IPS-18c (cell line): Measurements from ENCODE around the gene BDKRB2.

Experiments used
- H3K4me3 ChIP-seq: 2 replicates; pipeline ENCODE4 v1.7.0; 2013; ENCODE audit warnings: low read depth, mild to moderate bottlenecking, low read length, moderate library complexity; ENCODE audit not compliant: insufficient read depth
- H3K9me3 ChIP-seq: one replicate; pipeline ENCODE4 v1.6.1; 2013; ENCODE audit warnings: mild to moderate bottlenecking, low read length, moderate library complexity; ENCODE audit not compliant: control insufficient read depth, insufficient read depth

BDKRB2 gene

DNA sequence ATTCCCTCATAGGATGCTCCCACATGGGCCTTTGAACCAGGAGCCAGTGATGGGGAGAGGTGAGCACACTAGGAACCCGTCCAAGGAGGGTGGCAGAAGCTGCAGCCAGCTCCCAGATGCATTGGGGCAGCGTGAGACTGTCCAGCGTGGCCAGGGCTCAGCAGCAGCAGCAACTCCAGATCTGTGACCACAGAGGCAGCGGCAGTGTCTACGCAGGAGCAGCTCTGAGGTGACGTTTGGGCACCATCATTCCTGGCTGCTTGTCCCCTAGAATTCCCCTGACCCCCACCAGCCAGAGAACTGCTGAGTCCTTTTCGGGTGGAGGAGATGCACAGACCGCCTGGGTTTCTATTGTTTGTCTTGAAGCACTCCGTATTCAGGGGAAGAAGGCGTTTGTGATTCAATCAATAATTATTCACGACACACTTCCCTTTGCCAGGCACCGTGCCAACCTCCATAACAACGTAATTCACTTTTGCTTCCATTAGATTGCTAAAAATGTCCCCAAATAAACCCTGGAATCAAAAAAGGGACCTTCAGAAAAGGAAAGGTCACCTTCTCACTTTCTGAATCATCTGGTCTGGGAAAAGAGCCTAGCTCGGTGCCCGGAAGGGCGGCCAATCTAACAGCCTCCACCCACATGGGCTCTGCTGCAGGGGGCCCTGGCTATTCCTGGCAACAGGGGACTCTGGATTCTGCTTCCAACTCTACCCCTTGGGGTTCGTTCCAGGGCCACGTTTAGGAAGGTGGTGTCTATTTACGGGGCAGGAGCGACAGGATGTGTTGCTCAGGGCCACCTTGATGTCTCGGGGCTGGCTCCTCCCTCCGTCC, 11.4 kb upstream of the BDKRB2 start:
- H3K4me3 ChIP-seq, result no peak overlapping the region

DNA sequence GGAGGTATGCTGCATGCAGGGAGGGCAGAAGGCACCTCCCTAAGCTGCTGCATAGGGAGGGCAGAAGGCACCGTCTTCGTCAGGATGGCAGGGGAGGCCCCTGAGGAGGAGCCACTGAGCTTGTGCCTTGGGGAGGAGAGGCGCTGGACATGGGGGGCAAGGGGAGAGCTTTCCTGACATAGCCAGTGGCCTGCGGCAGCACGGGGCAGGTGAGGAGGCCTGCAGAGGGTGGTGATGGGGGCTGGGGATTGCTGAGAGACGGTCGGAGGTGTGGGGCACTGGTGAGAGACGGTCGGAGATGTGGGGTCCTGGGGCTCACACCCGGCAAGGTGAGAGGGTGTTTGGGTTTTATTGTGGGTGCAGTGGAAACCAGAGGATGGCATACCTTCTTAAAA, 10.4 kb upstream of the BDKRB2 start:
- Histone ChIP-seq H3K4me3 (no peak overlapping the region), H3K9me3 (peaks cover 3% of the 10 kb centered on the region)

More for the DNA sequence above, 11.4 kb upstream of the BDKRB2 start:
- peaks cover 3% of the 10 kb centered on the region for H3K9me3 ChIP-seq

DNA sequence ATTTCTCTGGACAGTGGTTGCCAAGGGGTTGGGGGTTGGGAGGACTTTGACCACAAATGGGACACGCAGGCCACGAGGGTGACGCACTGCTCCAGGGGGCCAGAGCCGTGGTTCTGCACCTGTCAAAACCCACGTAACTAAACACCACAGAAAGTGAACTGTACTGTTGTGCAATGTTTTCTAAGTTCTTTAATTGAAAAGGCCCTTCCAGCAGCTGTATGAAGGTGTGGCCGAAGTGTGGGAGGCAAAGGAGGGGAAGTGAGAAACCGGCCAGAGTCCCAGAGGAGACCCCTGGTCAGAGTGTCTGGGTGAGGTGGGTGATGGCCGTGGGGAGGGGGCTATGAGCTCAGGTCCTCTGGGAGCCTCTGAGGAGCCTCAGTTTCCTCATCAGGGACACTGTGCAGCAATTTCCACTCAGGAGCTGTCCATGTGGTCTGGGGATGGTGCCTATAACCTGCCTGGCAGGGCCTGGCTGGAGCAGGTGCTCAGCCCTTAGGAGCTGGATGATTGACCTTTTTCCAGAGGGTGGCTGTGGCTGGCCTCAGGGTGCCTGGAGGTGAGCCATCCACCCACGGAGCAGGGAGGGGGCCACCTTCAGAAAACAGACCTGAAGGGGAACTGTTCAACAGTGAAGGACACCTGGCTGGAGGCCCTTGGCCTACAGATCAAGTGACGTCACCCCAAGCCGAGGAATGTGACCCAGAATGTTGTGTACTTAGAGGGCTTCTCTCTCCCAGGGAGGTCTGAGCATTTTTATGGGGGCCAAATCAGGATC, 9.8 kb upstream of the BDKRB2 start:
- Histone ChIP-seq H3K4me3 (no peak overlapping the region), H3K9me3 (peaks cover 3% of the 10 kb centered on the region)

DNA sequence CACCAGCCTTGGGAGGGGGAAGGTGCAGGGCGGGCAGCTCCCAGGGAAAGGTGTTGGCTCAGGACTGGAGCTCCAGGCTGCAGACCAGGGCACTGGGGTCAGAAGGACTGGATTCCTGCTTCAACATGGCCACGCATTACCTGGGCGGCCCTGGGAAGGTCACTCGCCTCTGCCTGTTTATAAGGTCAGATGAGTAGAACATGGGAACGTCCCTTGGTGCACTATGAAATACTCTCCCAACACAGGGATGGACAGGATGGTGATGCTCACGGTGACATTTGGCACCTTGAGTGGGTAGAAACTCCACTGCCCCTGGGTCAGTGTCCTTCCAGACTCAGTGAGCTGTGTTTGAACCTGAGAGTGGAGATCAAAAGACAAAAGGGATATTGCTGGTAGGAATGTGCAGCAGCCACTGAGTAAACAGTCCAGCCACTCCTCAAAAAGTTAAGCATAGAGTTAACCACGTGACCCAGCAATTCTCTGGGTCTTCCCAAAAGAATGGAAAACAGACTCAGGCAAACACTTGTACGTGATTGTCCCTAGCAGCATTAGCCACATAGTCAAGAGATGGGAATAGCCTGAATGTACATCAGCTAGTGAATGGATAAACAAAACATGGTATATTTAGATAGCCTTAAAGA, 9.1 kb upstream of the BDKRB2 start:
- Histone ChIP-seq H3K9me3 (peaks cover 3% of the 10 kb centered on the region), H3K4me3 (no peak overlapping the region)

DNA sequence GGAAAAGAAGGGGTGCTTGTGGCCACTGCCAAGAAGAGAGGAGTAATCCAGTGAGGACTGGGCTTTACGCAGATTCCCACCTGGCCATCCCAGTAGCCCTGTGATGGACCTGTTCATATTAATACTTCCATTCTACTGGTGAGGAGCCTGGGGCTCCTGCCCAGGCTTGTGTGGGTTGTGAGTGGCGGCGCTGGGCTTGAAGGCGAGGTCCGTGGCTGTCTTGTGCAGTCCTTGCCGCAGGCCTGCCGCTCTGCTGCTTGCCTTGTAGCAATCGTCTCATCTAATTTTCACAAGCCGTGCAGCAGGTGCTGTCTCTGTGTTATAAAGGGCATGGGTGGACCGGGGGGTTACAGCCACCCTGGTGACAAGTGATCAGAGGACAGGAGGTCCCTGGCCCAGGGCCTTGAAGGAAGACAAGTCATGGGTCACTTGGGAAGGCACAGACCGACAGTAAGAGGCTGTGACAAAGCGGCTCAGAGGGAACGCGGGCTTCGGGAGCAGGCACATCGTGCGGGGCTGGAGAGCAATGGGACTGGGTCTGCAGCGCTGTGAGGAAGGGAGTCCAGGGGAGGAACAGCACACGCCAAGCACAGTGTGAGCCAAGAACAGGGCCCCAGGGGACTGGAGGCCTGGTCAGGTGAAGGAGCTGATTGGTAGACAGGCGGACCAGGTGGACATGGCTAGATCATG, 7.3 kb upstream of the BDKRB2 start:
- no peak overlapping the region for H3K4me3 ChIP-seq
- peaks cover 3% of the 10 kb centered on the region for H3K9me3 ChIP-seq

DNA sequence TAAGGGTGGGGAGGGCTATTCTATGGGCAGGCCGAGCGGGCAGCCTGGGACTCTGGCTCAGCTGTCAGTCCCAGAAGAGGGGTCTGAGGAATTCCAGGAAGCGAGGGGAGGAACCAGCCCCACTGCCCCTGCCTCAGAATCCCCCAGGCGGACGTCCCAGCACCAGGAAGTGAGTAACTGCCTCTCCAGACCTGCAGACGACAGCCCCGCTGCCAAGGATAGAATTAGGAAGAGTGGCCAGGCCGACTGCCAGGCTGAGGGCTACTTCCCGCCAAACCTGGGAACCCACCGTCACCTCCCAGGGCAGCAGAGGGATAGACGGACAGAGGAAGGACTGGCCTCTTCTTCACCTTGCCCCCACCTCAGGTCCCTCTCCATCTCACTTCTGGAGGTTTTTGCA, 6.7 kb upstream of the BDKRB2 start:
- H3K4me3 ChIP-seq, result no peak overlapping the region
- H3K9me3 ChIP-seq, result peaks cover 3% of the 10 kb centered on the region

DNA sequence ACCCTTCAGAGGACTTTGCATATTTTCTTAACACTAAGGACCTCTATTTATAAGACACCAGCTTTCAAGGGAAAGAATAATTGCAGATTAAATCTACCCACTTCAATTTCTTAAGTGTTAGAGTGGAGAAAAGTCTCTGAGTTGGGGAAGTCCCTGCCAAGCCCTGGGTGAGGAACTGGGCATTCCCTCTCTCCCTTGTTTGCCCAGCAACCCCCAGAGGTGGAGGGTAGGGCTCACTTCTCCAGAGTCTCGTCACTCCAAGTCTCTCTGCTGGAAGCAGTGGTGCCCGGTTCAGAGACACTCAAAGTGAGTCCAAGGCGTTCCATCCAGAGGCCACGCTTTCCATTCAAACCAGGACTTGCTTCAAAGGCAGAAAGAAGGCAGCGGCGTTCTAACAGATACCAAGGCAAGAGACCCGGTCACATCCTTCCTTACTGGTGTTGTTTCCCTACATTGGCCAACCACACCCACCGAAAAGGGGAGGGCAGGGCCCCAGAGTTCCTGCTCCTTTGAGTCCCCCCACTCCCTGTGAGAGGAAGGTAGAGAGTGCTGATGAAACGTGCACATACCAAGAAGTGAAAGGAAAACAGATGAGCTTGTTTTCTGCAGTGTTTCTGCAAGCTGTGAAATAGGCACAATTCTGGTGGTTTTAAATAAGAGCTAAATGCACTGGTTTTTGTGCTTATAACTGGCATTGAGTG, 6.1 kb upstream of the BDKRB2 start:
- H3K9me3 ChIP-seq, result peaks cover 3% of the 10 kb centered on the region
- no peak overlapping the region for H3K4me3 ChIP-seq

DNA sequence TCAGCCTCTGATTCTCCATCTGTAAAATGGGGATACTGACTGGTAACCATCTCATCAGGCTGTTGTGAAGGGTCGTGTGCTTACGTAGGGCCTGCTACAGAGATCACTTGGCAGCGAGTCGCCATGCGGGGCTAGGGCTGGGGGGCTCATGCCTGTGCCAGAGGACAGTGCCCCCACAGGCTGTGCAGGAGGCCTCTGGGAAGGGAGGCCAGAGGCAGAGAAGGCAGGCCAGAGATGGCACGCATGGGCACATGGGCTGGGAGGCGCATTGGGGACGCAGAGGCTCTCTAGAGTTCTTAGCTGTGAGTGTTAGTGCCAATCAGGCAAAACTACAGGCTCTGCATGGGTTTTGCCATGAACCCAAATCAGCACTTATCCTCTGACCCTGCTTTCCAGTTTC, 3.5 kb upstream of the BDKRB2 start:
- H3K4me3 ChIP-seq, result no peak overlapping the region

DNA sequence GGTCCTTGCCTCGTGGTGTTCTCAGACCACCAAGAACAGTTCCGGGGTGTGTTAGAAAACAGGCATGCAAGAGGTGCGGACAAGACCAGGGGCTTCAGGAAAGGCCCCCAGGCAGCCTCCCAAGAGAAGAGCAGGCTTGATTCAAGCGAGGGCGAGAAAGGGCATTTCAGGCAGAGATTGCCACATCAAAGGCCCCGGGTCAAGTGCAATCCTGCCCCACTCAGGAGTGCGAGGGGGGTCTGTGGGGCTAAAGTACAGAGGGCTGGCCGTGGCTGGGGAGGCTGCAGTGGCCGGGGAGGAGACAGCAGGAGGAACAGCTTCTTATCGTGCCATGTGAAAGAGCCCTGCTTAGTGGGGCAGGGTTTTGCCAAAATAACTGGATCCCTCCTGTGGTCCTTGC, 2.7 kb upstream of the BDKRB2 start:
- no peaks in the 10 kb centered on the region for H3K9me3 ChIP-seq
- H3K4me3 ChIP-seq, result no peak overlapping the region

More for the DNA sequence above, 3.5 kb upstream of the BDKRB2 start:
- no peaks in the 10 kb centered on the region for H3K9me3 ChIP-seq

DNA sequence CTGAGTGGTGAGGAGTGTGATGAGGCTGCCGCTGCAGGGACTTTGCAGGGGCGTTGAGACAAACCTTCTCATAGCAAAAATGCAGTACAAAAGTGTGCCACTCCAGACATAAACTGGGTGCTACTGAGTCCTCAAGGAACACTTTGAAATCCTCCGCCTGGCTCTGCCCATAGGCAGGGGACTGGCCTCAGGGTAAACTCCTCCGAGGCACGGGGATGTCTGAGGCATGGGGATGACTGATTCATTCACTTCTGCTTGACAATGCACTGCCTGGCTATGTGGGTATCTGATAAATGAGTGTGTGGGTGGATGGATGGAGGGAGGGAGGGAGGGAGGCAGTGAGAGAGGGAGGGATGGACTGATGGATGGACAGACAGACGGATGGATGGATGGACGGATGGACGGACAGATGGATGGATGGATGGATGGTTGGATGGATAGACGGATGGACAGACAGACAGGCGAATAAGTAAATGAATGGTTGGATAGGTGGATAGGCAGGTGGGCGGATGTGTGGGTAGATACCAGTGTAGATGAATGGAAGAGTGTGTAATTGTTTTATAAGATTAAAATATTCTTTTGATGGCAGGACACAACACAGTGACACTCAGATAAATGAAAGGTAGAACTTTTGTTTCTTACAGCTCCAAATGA, 2.1 kb upstream of the BDKRB2 start:
- Histone ChIP-seq H3K9me3 (no peaks in the 10 kb centered on the region), H3K4me3 (no peak overlapping the region)

DNA sequence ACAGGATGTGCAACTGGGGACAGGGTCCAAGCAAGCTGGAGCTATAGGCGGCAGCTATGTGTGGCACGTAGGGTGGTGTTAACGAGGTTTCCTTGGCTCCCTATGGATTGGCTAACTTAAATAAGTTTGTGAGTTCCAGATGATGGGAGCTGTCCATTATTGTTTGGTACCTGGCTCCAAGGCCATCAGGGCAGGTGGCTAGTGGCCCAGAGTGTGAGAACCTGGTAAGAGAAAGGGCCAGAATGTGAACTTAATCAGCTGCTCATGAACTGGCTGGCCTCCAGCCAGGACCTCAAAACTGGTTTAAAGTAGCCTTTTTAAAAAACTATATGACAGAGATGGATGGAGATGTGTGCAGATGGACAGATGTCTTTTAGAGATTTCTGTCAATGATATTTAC, 1.5 kb upstream of the BDKRB2 start:
- Histone ChIP-seq H3K4me3 (no peak overlapping the region), H3K9me3 (no peaks in the 10 kb centered on the region)

DNA sequence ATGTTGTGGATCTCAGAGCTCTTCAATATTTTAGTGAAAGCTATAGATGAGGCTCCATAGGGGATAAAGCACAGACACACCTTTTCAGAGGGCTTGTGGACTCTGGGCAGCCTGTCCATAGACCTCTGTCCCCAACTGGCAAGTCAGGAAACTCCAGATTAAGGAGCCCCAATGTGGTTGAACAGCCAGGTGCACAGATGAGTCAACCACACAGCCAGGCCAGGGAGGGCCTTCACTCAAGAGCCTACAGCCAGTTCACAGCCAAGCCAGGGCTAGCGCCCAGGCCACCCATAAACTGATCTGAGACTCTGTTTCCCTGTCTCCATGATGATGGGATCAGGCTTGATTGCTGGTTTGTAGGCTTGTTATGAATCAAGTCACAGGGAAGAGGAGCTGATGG, 1.0 kb upstream of the BDKRB2 start:
- H3K4me3 ChIP-seq, result no peak overlapping the region
- H3K9me3 ChIP-seq, result no peaks in the 10 kb centered on the region

DNA sequence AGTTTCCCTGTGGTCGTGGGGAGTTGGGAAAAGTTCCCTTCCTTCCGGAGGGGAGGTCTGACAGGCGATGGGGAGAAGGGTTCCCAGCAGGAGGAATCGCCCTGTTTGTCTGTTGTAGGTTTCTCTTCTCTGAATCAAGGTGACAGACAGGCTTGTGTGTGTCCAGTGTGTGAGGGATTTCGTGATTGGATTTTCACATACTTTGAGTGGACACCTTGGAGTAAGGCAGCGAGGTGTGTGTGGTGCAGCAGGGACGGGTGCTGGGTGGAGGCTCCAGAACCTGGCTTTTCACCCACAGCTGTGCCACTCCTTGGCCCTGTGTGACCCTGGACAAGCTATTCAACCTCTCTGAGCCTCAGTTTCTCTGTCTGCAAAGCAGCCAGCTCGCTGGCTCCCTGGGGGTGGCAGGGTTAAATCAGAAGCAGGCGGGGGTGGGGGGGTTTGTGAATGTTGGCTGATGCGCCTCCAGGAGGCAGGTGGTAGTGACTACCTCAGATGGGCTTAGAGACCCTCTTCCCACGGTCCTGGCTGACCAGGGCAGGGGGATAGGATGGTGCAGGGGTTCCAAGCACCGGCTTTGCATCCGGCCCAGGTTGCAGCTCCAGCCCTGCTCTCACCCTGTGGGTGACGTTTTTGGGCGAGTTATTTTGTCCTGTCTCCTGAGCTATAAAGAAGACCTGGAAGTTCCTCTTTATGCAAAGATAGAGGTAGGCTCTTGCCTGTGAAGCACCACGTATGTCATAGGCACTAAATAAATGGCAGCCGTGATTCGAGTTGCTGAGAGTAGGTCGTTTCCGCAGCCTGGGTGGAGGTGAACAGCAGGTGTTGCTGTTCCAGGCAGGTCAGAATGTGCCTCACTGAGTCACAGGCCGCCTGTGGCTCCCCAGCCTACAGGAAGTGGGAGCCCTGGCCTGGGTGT, 679 bp downstream of the BDKRB2 start:
- Histone ChIP-seq H3K9me3 (no peaks in the 10 kb centered on the region), H3K4me3 (peak overlapping the region; percentile 51; the same call in 1 of the 2 replicates)

DNA sequence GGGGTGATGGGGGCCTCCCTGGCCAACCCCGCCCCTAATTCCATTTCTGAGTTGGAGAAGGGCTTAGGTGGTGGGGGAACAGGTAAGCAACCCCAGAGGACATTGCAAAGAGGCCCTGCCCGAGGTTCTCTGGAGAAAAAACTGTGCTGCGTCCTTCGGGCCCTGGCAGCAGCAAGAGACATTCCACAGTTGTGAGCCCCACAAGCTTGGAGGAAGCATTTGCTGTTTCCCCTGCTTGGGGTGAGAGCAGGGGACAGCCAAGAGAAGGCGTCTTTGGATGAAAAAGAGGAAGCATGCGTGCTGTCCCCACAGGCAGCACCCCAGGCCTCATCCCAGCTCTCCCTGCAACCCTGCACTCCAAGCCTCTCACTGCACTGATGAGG, 1.3 kb downstream of the BDKRB2 start:
- H3K4me3 ChIP-seq, result no peak overlapping the region
- no peaks in the 10 kb centered on the region for H3K9me3 ChIP-seq

DNA sequence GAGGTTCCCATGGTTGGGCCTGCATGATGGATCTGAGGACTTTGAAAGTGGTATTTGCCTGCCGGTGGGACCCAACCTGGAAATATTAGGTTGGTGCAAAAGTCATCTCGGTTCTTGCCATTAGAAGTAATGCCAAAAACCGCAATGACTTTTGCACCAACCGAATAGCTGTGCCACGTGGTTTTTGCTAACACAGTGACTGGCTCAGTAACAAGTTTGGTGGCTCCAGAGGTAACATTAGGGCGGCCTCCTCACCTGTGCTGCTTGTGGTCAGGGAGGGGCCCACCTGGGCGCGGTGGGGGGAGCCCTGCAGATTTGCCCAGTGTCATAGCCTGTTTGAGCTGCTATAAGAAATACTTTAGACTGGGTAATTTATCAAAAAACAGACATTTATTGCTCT, 1.8 kb downstream of the BDKRB2 start:
- Histone ChIP-seq H3K9me3 (no peaks in the 10 kb centered on the region), H3K4me3 (no peak overlapping the region)

DNA sequence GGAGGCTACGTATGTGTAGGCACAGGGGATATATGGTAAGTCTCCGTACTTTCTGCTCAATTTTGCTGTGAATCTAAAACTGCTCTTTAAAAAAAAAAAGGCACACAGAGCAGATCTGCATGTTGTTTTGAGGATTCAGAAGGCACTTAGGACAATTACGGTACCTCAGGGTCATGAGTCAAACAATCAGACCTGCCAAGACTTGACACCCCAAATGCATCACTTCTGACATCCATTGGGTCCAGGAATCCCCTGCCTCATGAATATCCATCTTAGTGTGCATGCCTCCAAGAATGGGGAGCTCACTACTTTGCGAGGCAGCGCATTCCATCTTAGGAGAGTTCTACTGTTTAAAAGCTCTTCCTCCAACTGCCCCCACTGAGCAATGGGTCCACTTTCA, 3.0 kb downstream of the BDKRB2 start:
- Histone ChIP-seq H3K9me3 (peaks cover 5% of the 10 kb centered on the region), H3K4me3 (no peak overlapping the region)
